K562 (cell line): ENCODE measurements around the gene ARMC9. TPM values are rescaled to one million over a fixed set of nuclear protein-coding genes. Genes with fewer than 3 reads are reported as not detected.

Source experiments
- ATAC-seq: fragments of 200-7000 bp; cut with Tn5 transposase; 3 replicates; pipeline ENCODE4 v1.9.1; 2020; ENCODE audit warnings: moderate library complexity
- BruUV-seq: library from RNA; stranded (reverse); fragments of 400-500 nt; replicated peaks from 2 replicates; lab custom pipeline; 2021; lab: Mats Ljungman, UMichigan
- CTCF ChIA-PET: fragments of 300-600 bp; formaldehyde crosslinking; extraction: SDS; loops from one replicate; lab custom pipeline; 2021; ENCODE audit warnings: low intra/inter-chr PET ratio; lab: Yijun Ruan, JAX
- POLR2A ChIA-PET: fragments of 300-600, 350-650 bp; sonication (Branson Sonifier 250); formaldehyde crosslinking; extraction: SDS; loops from one replicate; lab custom pipeline; 2021; ENCODE audit warnings: antibody characterized with exemption, inconsistent platforms; lab: Yijun Ruan, JAX
- DNase-seq, 4 experiments: peaks; one replicate each; pipeline versions ENCODE4 v3.0.0 to v3.0.0-alpha.2; 2011 to 2018; ENCODE audit warnings: low spot score in 3 of 4, mixed read lengths in 3 of 4; ENCODE audit errors: extremely low read depth in 1 of 4
- FAIRE-seq: peaks from 2 replicates; lab custom pipeline; 2011; peaks lifted over from hg19 to GRCh38; lab: Jason Lieb, UNC
- H2AFZ ChIP-seq: 2 replicates; pipeline ENCODE4 v1.6.0; 2011; ENCODE audit warnings: low read depth, low read length, control low read depth, inconsistent platforms
- H3K27ac ChIP-seq: fragments of 200-600 bp; 3 replicates; pipeline ENCODE4 v1.8.0; 2011; ENCODE audit warnings: low read depth, mild to moderate bottlenecking, control low read depth, inconsistent platforms, low read length, moderate library complexity, mixed read lengths; ENCODE audit errors: extremely low read depth
- H3K27me3 ChIP-seq, 2 experiments: fragments of 300-600 bp in 1 of 2; 2 replicates in 1 of 2; 3 replicates in 1 of 2; pipeline versions ENCODE4 v1.6.0 to v1.8.0; 2011; ENCODE audit warnings: inconsistent platforms in 2 of 2, low read length in 2 of 2, mild to moderate bottlenecking in 1 of 2, mixed read lengths in 1 of 2, moderate library complexity in 1 of 2; ENCODE audit not compliant: control insufficient read depth in 2 of 2, insufficient read depth in 2 of 2
- H3K36me3 ChIP-seq: fragments of 300-600 bp; 3 replicates; pipeline ENCODE4 v1.8.0; 2011; ENCODE audit warnings: mild to moderate bottlenecking, low read length, inconsistent platforms; ENCODE audit not compliant: control insufficient read depth, insufficient read depth
- H3K4me1 ChIP-seq, 2 experiments: fragments of 200-600 bp in 1 of 2; replicated peaks in 1 of 2; 2 replicates in 1 of 2; 3 replicates in 1 of 2; pipeline versions ENCODE4 v1.5.1 to v1.8.0; 2011; ENCODE audit warnings: inconsistent platforms in 2 of 2, low read length in 2 of 2, mild to moderate bottlenecking in 1 of 2, mixed read lengths in 1 of 2, moderate library complexity in 1 of 2; ENCODE audit not compliant: control insufficient read depth in 2 of 2, insufficient read depth in 2 of 2
- H3K4me2 ChIP-seq: 2 replicates; pipeline ENCODE4 v1.6.1; 2011; ENCODE audit warnings: low read length, control low read depth, inconsistent platforms, mixed read lengths; ENCODE audit not compliant: insufficient read depth
- H3K4me3 ChIP-seq: fragments of 200-600 bp; sonication (generic), shearing (Covaris generic); 2 replicates; pipeline ENCODE4 v1.5.1; 2016; ENCODE audit warnings: control low read depth, inconsistent platforms
- H3K79me2 ChIP-seq: fragments of 200-600 bp; 3 replicates; pipeline ENCODE4 v1.8.0; 2011; ENCODE audit warnings: low read length, inconsistent platforms; ENCODE audit not compliant: control insufficient read depth, insufficient read depth
- H3K9ac ChIP-seq, 2 experiments: 2 replicates each; pipeline versions ENCODE4 v1.6.0 to v1.6.1; 2011; ENCODE audit warnings: low read depth in 2 of 2, low read length in 2 of 2, control low read depth in 1 of 2, inconsistent platforms in 1 of 2, mild to moderate bottlenecking in 1 of 2, mixed read lengths in 1 of 2; ENCODE audit not compliant: insufficient read depth in 1 of 2
- H3K9me1 ChIP-seq: one replicate; pipeline ENCODE4 v1.6.0; 2011; ENCODE audit warnings: inconsistent platforms, mild to moderate bottlenecking, low read length, moderate library complexity; ENCODE audit not compliant: control insufficient read depth, insufficient read depth
- H3K9me3 ChIP-seq: replicated peaks from 2 replicates; pipeline ENCODE4 v1.5.1; 2011; ENCODE audit warnings: low read depth, low read length, inconsistent platforms; ENCODE audit not compliant: control insufficient read depth, insufficient read depth
- H4K20me1 ChIP-seq: replicated peaks from 2 replicates; pipeline ENCODE4 v1.6.1; 2011; ENCODE audit warnings: low read length, inconsistent platforms, mixed read lengths; ENCODE audit not compliant: control insufficient read depth, insufficient read depth
- BDP1 ChIP-seq: IDR thresholded peaks from 3 replicates; pipeline ENCODE4 v1.6.1; 2011; ENCODE audit not compliant: insufficient read length, insufficient read depth
- HNRNPL ChIP-seq: fragments of 200-400 bp; formaldehyde crosslinking; IDR thresholded peaks from 2 replicates; pipeline ENCODE4 v1.6.1; 2017; ENCODE audit warnings: low read depth, mild to moderate bottlenecking, low read length
- POLR2AphosphoS5 ChIP-seq: IDR thresholded peaks from 2 replicates; pipeline ENCODE4 v1.6.1; 2011; ENCODE audit warnings: mild to moderate bottlenecking, low read depth, low read length, moderate library complexity; ENCODE audit not compliant: control insufficient read depth, insufficient read depth
- SOX6 ChIP-seq: fragments of 450-650 bp; IDR thresholded peaks from 2 replicates; pipeline ENCODE4 v1.6.1; 2014; ENCODE audit warnings: mild to moderate bottlenecking
- SPI1 ChIP-seq: IDR thresholded peaks from 2 replicates; pipeline ENCODE4 v1.6.1; 2011; ENCODE audit warnings: low read depth, low read length, control low read depth, borderline replicate concordance
- U2AF1 ChIP-seq: fragments of 200-400 bp; formaldehyde crosslinking; optimal IDR thresholded peaks from 2 replicates; pipeline ENCODE3; 2017; ENCODE audit warnings: mild to moderate bottlenecking, low read depth, low read length, moderate library complexity
- WGBS: fragments of 100-300 bp; shearing (Covaris generic); methylation state at CpG from one replicate; pipeline ENCODE4 v1.1.6; 2016; ENCODE audit warnings: low coverage, mixed read lengths; ENCODE audit not compliant: insufficient coverage; ENCODE audit errors: missing lambda C conversion rate; 5-methylcytosine and 5-hydroxymethylcytosine counted together
- in situ Hi-C: fragments of 300-500 bp; cut with MboI; formaldehyde crosslinking; loops from 4 replicates; pipeline ENCODE4 v1.15.0; 2018; ENCODE audit warnings: inconsistent platforms, mixed read lengths
- intact Hi-C: fragments of 100-400 bp; cut with micrococcal nuclease; formaldehyde crosslinking; loops from 2 replicates; pipeline ENCODE4 v1.14.2; 2022
- polyA plus RNA-seq, 8 experiments: library from polyadenylated mRNA; depleted of rRNA in 4 of 8; stranded (reverse) in 5 of 8; unstranded in 3 of 8; fragments of >200 nt; fragmentation: Nextera tagmentation in 2 of 8; fragmentation: Illumina TruSeq in 1 of 8; extraction: Ambion mirVana in 2 of 8; extraction: Trizol in 1 of 8; gene quantifications; 2 replicates each; pipeline versions ENCODE4 v1.2.1 to v1.2.3, GENCODE V29; 2011 to 2014; ENCODE audit warnings: inconsistent platforms in 1 of 8, missing spikeins in 1 of 8
- total RNA-seq, 7 experiments: library from RNA; depleted of rRNA in 6 of 7; stranded (reverse); fragments of >200 nt in 6 of 7; fragmentation: Illumina TruSeq in 2 of 7; extraction: Trizol in 2 of 7; gene quantifications; 2 replicates each; pipeline versions ENCODE4 v1.2.1 to v1.2.3, GENCODE V29; 2011 to 2021; ENCODE audit warnings: low replicate concordance in 1 of 7
- TF ChIP-seq, protein P1 (sequence below): fragments of 450-650 bp; IDR thresholded peaks from 2 replicates; pipeline ENCODE4 v1.6.1; 2016; ENCODE audit warnings: antibody characterized with exemption
- TF ChIP-seq, protein P2 (sequence below): fragments of 250-450 bp; sonication (Bioruptor Pico); IDR thresholded peaks from 2 replicates; pipeline ENCODE4 v1.8.0; 2021; ENCODE audit warnings: moderate library complexity, mild to moderate bottlenecking, inconsistent platforms

The ARMC9 gene
- total and polyA plus RNA-seq, 9 of the 15 experiments (the other 6 are each of a cell fraction or from before 2014, with no cell fraction given), result 0.36 to 2.3 (median 1.1) TPM

DNA sequence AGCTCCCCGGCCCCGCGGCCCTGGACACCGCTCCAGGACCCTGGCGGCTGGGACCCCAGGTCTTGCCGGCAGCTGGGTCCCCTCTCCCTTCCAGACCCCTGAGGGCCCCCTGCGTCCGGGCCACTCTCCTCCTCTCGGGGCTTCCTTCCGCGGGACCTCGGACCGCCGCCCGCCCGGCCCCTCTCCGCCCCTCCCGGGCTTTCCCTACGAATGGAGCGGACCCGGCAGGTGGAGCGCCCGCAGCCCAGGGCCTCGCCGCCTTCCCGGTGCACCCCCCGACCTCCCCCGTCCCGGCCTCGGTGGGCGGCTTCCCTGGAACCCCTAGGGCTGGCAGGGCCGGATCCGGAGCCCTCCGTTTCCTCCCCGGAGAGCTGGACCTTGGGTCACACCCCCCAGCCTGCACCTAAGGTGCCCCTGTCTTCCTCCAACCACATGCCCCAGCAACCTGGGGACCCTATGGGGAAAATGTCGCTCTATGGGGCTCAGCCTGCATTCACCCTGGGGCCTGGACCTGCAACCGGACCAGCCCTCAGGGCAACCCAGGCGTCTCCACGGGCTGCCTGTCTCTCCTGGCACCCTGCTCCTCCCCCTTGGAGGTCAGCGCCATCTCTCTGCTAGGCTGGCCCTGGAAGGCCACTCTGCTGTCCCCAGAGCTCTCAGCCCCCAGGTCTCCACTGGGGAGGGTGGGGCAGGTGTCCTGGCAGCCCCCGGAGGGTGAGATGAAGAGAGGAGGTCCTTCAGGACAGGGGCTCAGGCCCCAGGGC, 197.8 kb downstream of the ARMC9 start (continued):
- TF ChIP-seq, protein P1, sequence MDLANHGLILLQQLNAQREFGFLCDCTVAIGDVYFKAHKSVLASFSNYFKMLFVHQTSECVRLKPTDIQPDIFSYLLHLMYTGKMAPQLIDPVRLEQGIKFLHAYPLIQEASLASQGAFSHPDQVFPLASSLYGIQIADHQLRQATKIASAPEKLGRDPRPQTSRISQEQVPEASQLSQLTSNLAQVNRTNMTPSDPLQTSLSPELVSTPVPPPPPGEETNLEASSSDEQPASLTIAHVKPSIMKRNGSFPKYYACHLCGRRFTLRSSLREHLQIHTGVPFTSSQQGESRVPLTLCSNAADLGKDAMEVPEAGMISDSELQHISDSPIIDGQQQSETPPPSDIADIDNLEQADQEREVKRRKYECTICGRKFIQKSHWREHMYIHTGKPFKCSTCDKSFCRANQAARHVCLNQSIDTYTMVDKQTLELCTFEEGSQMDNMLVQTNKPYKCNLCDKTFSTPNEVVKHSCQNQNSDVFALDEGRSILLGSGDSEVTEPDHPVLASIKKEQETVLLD, result no peak
- TF ChIP-seq HNRNPL, result no peak

DNA sequence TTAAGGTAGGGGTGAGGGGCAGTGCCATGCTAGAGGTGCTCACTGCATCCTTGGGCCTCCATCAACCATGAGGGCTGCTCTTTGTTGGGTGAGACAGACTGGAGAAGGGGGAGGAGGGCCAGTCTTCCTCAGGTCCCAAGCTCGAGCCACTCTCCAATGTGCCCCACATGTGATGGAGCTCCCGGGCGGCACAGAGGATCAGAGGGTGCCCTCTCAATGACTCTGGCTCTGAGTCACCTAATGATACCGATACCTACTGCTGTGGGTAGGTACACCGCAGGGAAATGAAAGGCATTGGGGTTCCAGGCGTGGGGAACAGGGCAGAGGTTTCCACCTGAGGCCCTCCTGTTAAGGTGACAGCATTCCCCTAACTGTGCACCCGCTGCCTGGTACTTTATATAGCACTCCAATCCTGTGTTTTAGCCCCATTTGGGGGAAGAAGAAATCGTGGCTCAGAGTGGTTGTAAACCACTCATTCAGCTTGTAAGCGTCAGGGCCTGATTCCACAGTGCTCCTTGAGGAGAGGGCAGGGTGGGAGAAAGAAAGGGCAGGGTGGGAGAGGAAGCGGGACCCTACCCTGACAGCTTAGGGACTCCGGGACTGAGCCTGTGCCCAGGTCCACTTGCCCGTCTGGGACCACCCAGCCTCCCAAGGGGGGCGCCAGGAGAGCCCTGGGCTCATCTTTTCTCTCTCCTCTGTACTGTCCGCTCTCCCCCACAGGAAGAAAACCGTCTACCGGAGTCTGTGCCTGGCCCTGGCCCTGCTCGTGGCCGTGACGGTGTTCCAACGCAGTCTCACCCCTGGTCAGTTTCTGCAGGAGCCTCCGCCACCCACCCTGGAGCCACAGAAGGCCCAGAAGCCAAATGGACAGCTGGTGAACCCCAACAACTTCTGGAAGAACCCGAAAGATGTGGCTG, 198.8 kb downstream of the ARMC9 start:
- Histone ChIP-seq H3K27me3 (peaks cover 0 to 18% of the 10 kb centered on the region in 2 experiments; a peak in 2 of 5 replicates), H3K9me3 (no peaks in the 10 kb centered on the region), H3K79me2 (no peaks in the 10 kb centered on the region), H3K9ac (no peak overlapping the region), H3K4me2 (no peak overlapping the region), H3K4me3 (no peak overlapping the region), H2AFZ (no peak overlapping the region), H3K36me3 (no peaks in the 10 kb centered on the region), H3K27ac (no peak overlapping the region), H4K20me1 (no peaks in the 10 kb centered on the region), H3K9me1 (no peaks in the 10 kb centered on the region), H3K4me1 (peaks cover 4 to 16% of the 10 kb centered on the region in 2 experiments; a peak in 4 of 5 replicates)
- TF ChIP-seq POLR2AphosphoS5 (no peak), U2AF1 (no peak), BDP1 (no peak), SOX6 (no peak), SPI1 (no peak)
- TF ChIP-seq, protein P2, sequence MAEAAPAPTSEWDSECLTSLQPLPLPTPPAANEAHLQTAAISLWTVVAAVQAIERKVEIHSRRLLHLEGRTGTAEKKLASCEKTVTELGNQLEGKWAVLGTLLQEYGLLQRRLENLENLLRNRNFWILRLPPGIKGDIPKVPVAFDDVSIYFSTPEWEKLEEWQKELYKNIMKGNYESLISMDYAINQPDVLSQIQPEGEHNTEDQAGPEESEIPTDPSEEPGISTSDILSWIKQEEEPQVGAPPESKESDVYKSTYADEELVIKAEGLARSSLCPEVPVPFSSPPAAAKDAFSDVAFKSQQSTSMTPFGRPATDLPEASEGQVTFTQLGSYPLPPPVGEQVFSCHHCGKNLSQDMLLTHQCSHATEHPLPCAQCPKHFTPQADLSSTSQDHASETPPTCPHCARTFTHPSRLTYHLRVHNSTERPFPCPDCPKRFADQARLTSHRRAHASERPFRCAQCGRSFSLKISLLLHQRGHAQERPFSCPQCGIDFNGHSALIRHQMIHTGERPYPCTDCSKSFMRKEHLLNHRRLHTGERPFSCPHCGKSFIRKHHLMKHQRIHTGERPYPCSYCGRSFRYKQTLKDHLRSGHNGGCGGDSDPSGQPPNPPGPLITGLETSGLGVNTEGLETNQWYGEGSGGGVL (CRISPR knock-in tag), result no peak
- BruUV-seq, result no TSS peak
- ChIA-PET CTCF (no interaction called here), POLR2A (interaction anchor here (1.2 kb wide), 1 partner anchor 28 kb away, joined by 3 read pairs; no protein-coding TSS in a partner anchor)
- DNase-seq, result peak in 1 of 4 experiments; percentile 3
- no peak for ATAC-seq
- intact Hi-C loops, result no loop called here
- no peak for FAIRE-seq
- in situ Hi-C loops, result no loop called here
- 21% methylated on average over 12 of the region's 22 CpGs for WGBS
